ENCODE measurements around the gene LYL1.

Gene LYL1

DNA sequence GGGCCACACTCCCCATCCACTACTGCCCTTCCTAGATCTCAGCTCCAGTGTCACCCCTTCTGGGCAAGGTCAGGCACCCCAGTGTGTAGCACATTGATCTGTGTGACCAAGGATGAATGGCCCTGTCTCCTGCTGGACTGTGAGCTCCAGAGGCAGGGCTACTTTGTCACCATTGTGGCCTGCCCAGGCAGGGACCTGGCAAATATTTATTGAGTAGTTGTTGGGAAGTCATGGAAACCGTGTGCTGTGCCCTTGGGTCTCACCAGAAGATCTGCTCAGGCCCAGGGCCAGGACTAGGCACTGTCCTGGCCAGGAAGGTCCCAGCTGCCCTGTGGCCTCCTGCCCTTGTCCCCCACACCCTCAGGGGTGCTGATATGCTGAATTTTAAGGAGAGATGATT lies 25.9 kb upstream of the LYL1 start:
- FAIRE-seq, result no peak

DNA sequence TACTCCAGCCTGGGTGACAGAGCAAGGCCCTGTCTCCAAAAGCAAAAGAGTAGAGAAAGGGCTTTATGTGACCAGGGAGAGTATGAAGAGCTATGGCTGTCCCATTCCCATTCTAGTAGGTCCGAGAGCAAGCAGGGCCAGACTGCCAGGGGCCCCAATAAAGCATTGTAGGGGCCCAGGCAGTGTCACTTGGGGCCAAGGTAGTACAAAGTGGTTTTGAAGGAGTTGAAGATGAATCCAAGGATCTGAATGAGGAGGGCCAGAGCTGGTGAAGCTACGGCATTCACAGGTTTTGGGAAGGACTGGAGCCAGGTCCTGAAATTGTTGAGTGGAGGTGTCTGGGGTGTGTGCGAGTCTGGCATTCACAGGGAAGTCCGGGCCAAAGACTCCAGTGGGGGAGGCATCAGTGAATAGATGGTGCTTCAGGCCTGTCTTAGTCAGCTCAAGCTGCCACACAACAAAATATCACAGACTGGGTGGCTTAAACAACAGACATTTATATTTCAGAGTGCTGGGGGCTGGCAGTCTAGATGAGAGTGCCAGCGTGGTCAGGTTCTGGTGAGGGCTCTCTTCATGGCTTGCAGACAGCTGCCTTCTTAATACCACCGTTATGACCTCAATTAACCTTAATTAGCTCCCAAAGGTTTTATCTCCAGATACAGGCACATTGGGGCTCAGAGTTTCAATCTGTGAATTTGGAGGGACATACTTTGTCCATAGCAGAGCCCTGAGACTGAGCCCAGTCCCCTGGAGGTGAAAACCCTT lies 25.3 kb upstream of the LYL1 start:
- FAIRE-seq, result no peak

DNA sequence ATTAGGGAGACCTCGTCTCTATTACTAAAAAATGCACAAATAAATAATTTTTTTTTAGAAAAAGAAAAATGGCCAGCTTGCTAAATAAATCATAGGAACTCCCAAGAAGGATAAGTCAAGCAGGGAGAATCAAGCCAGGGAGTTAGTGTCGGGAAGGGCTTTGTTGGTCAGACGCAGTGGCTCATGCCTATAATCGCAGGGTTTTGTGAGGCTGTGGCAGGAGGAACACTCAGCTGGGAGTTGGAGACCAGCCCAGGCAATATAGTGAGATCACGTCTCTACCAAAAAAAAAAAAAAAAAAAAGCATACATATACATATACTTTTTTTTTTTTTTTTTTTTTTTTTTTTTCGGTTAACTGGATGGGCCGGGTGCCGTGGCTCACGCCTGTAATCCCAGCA lies 24.4 kb upstream of the LYL1 start:
- FAIRE-seq, result no peak

DNA sequence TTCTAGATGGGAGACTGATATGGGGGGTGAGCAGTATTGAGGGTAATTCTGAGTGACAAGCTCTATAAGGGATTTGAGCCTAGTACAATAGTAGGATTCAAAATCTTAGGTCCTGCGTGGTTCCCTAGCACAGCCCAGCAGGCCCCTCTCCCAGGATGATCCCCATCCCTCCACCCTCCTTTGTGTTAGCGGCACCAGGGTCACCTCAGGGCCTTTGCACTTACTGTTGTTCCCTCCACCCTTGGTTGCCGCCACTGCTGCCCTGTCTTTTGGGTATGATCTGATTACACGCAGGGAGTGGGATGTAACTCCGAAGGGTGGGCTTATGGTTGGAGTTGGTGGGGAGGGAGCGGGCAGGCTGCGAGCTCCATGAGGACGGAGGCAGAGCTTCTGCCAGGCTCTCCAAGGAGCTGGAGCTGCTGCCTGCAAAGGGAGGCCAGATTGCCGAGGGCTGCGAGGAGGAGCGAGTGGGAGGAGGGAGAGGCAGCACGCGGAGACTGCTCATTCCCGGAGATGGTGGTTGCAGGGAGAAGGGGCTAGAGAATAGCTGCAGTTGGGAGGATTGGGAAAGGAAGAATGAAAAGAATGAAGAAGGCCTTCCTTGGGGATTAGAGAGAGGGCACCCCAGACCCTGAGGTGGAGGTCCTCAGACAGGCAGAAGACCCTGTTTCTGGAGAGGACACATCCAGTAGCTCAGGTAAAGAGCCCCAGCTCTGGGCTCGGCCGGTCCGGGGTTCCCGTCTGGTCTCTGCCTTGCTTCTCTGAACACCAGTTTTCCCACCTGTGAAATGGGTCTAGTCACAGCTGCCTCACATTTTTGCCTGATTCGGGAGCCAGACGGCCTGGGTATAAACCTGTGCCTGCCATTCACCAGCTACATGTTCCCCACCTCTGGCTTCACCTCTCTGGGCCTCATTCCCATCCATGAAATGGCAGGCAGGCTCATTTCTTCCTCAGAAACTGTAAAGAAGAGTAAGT lies 20.6 kb upstream of the LYL1 start:
- FAIRE-seq, result no peak

DNA sequence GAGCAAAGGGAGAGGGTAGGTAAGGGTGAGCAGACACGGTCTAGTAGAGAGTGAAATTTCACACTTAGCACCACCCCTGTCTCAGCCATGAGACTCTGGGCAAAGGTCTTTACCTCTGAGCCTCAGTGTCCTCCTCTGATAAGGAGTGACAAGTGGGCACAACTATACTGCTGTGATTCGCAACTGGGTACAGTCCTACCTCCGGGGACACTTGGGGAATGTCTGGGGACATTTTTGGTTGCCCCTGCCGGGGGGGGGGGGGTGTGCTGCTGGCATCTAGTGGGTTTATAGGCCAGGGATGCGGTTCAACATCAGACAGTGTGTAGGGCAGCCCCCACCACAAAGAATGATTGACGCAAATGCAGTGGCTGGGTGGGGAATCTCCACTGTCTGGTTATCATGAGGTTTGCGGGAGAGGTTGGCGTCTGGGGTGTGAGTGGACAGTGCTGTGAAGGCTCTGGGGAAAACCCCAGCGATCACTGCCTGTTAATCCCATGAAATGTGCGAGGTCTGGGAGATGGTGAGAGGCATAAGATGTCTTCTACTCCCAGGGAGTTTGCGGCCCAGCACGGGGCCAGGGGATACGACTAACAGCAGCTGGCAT lies 19.7 kb upstream of the LYL1 start:
- FAIRE-seq, result no peak

DNA sequence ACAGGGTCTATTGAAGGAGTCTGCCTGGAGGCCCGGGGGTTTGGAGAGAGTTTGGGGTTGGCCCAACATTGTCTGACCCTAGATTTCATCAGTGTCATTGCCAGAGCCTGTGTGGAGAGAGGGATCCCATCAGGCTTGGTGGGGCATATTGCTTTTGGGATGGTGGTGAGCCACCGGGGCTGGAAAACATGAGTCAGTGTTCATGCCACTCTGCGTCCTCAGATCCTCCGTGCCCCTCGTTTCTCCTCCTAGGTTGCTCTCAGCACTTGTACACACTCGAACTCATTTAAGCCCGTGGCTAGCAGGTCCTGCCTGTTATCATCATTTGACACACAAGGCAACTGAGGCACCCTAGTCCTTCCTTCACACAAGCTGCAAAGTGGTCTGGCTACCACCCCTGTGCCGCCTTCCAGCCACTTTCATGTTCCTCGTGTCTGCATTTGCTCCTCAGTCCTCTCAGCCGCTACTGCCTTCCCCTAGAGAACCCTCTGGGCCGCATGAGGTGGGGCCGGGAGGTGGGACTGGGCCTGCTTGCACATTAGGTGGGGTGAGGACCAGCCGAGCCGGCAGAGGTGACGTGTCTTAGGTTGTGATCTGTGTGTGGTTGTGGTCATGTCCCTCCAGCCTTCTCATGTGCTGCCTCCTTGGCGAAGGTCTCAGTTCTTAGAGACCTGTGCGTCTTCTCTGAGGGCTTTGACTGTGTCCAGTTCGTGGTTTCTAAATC lies 19.1 kb upstream of the LYL1 start:
- no peak for FAIRE-seq

DNA sequence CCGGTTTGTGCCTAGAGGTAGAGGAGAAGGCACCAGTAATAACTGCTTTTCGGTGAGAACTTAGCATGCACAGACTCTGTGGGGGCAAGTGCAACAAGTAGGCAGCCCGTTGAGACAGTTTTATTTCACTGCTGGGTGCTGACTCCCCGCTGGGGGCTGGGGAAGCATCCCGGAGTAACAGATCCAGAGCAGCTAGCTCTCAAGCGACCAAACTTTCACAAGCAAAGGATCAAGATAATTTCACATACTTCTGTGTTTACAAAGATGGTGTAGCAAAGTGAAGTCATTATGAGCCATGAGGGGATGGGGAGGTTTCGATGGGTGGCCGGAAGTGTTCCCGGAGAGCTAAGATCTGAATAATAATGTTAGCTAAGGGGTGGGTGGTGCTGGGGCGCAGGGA lies 18.2 kb upstream of the LYL1 start:
- FAIRE-seq, result no peak

DNA sequence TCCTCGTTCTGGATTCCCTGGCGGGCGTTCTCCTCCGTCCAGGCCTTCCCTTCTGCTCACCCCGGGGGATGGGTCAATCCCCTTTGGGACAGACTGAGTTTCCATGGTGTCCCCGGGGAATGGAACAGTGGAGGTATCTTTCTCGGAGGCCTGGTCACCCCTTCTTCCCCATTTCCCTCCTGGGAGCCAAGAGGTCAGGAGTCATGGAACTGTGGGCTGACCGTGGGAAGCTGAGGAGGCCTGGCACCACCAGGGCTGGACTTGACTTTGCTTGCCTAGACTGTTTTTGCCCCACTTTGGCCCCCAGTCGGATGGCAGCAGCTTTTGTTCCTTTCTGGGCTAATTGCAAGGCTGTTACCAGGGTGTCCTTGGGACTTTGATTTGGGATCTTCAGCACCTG lies 17.4 kb upstream of the LYL1 start:
- no peak for FAIRE-seq

DNA sequence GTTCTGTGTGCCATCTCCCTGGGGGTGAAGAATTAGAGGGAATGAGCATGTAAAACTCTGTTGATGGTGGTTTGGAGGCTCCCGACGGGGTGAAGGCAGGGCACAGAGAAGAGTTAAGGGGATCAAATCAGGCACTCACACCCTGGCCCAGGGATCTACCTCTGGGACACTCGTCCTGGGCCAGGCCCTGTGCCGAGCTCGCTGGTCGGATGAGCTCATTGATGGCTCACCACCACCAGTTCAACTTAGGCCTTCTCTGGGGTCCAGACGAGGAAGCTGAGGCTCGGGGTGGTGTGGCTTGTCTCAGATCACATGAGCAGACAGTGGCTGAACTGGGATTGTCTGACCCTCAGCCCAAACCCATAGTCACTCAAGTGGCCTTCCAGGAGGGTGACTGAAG lies 17.0 kb upstream of the LYL1 start:
- no peak for FAIRE-seq

DNA sequence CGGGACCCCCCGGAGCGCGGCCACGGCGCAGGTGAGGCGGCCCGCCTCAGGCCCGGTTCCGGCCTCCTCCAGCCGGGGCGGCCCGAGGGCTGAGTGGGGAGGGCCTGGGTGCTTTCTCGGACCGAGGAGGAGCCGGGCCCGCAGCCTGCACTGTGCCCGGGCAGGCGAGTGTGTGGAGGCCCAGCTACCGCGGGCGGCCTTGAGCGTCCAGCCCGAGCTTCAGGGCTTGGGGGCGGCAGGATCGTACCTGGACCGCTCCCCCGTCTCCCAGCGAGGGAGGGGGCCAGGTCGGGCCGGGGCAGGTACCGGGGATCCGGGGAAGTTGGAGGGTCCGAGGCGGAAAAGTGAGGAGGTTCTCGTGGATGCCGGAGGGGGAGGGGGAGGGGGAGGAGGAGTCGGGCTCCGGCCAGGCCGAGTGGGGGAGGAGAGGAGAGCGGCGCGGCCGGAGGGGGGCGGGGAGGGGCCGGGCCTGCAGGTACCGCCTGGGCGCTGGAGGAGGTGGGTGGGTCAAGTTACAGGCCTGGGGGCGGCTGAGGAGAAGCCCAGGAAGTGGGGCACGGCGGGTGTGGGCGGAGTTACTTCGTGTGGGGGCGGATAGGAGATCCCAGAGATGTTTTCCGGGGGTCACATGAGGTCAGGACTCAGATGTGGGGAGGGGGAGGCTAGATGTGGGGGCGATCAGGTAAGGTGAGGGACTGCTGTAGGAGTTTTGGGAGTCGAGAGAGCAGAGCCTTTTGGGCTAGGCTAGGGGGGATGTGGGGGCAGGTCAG lies 16.0 kb upstream of the LYL1 start:
- no peak for FAIRE-seq

DNA sequence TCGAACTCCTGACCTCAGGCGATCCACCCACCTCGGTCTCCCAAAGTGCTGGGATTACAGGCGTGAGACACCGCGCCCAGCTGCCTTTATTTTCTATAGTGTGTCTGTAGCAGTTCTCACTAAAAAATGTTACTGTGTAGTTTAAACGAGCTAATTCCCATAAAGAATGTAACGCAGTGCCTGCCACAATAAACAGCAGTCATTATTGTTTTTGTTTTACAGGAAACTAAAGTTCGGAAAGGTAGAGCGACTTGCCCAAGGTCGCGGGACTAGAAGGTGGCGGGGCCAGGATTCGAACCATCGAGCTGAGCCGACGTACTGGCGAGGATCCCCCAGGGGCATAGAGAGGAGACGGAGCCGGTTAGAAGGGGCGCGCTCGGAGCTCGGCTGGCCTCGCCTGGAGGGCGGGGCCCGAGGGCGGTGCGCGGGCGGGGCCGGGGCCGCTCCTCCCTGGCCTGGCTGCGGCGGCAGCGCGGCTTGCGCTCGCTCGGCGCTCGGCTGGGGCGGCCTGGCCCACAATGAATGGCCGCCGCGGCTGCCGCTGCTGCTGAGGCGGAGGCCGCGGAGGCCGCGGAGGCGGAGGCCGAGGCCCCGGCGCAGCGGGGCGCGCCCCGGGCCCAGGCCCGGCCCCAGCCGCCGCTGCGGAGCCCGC lies 15.2 kb upstream of the LYL1 start, which contains the start of gene NACC1:
TSS of gene NACC1 (plus strand) at position 493 of the 652 bp plus-strand sequence. CDS start 16,944 bp downstream, outside the sequence.
- no peak for FAIRE-seq

DNA sequence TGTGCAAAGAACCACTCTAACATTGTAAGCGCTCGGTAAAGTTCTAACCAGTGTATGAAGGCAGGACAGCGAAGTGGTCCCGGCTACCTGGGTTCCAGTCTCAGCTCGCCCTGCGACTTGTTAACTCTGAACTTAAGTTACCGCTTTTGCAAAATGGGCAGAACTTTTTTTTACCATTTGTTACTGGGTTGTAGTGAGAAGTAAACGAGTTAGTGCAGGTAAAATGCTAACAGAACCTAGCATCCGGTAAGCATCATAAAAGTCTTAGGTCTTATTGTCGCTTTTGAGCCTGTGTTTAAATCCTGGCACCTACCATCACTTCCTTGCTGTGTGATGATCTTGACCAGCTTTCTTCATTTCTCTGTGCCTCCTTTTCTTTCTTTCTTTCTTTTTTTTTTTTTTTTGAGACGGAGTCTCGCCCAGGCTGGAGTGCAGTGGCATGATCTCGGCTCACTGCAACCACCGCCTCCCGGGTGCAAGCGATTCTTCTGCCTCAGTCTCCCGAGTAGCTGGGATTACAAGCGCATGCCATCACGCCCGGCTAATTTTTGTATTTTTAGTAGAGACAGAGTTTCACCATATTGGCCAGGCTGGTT lies 14.6 kb upstream of the LYL1 start:
- no peak for FAIRE-seq

DNA sequence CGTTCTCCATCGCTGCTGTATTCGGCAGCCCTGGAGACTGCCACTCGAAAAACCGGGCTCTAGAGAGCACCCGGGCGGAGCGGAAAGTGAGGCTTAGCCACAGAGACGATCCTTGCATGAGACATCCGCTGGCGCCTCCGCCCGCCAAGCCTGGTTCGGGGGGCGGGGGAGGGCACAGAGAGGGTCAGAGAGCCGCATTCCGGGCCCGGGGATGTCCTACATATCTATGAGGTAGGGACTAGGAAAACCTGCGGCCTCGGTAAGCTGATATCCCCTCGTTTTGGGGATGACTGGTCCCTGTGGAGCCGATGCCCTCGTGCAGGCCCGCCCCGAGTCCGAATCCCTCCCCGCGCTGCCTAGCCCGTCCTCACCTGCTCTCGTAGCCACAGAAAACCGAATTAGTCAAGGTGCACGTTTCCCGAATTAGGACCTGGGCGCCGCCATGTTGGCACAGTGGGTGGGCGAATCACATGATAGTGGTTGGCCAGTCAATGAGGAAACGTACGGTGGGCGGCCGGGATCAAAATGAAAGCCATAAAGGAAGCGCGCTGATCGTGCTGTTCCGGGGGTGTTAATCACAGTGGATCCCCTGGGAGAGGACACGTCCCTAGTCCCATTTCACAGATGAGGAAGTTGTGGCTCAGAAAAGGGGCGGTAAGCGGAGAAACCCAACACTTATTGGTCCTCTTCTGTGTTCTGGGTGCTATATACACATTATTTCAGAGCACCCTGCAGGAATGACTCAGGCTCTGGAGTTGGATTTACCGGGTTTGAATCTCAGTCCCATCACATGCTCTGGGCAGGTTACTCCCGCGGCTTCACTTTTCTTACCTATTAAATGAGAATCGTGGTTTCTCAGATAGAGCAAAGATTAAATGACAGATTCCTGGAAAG lies 13.9 kb upstream of the LYL1 start, which contains the start of gene TRMT1:
TSS of gene TRMT1 (minus strand) at position 459 of the 894 bp plus-strand sequence. CDS start at position 118, 341 bp downstream.
- no peak for FAIRE-seq

DNA sequence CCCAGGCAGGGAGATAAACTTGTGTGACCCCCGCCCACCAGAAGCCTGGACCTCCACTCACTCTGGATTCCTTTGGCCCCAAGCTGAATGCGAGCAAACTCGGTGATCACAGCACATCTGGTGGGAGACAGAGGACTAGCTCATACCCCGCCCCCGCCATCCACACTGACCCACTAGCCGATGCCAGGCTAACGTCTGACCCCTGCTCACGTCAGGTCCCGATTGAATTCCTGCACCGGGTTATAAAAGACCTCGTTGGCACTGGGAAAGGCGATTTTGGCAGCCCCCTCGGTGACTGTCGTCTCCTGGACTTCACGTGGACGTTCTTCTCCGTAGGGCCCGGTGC lies 13.3 kb upstream of the LYL1 start:
- no peak for FAIRE-seq

DNA sequence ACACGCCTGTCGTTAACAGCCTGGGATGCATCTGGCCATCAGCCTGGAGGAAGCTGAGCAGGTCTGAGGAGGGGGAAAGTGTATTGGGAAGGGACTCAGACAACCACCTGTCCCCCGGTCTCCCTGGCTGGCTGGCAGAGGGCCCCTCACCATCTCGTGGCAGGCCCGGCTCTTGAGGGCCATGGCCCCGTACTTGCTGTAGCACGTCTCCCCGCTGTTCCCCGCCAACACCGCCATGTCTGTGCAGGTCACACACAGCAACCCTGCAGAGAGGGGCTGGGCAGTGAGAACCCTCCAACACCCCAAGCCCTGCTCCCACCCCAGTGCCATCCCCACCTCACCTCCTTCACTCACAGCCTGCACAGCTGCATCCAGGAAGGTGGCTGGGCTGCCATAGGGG lies 9.9 kb upstream of the LYL1 start:
- FAIRE-seq, result no peak

DNA sequence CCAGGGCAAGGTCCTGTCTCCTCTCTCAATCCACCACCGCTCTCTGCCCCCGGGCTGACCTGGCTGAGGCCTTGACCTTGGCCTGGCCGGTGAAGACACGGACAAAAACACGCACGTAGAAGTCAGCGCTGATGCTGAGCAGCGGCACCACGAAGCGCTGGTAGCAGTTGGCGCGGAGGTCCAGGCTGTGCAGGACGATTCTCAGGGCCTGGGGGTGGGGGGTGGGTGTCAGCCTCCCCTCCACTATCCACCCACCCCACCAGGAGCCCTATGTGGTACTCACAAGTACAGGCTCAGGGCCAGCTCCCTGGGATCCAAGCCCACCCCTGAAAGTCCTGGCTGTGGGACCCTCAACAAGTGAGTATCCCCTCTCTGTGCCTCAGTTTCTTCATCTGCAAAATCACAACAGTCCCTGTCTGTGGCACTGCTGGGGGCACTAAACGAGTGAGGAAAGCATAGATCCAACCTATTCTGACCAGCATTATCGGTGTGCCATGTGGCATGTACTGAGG lies 7.5 kb upstream of the LYL1 start:
- no peak for FAIRE-seq

DNA sequence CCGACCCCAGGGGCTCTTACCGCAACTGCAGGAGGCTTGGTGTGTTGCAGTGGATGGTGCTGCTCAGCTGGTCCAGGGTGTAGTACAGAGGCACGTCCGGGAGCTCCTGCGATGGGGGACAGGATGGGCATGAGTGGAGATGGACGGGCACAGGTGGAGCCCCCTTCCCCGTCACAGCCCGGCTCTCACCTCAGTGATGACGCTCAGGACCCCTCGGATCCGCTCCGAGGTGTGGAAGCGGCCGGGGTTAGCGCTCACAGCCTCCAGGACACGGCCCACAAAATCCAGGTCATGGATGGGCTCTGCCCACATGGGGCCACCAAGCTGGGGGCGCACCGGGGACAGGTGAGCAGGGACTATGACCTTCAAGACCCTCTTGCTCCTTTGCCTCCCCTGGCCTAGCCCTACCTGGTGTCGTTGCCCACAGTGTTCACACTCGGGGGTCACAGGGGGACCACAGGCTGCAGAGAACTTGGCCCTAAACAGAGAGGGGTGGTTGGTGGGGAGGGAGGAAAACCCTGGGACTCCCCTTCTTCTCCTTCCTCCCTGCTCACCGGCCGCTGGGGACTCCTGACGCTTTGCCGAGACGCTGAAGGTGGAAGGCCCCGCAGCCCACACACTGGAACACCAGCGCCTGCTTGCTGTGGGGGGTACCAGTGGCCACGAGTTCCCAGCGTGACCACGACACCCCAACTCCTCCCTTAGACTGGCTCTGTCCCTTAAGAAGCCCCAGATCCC lies 6.9 kb upstream of the LYL1 start:
- FAIRE-seq, result no peak

DNA sequence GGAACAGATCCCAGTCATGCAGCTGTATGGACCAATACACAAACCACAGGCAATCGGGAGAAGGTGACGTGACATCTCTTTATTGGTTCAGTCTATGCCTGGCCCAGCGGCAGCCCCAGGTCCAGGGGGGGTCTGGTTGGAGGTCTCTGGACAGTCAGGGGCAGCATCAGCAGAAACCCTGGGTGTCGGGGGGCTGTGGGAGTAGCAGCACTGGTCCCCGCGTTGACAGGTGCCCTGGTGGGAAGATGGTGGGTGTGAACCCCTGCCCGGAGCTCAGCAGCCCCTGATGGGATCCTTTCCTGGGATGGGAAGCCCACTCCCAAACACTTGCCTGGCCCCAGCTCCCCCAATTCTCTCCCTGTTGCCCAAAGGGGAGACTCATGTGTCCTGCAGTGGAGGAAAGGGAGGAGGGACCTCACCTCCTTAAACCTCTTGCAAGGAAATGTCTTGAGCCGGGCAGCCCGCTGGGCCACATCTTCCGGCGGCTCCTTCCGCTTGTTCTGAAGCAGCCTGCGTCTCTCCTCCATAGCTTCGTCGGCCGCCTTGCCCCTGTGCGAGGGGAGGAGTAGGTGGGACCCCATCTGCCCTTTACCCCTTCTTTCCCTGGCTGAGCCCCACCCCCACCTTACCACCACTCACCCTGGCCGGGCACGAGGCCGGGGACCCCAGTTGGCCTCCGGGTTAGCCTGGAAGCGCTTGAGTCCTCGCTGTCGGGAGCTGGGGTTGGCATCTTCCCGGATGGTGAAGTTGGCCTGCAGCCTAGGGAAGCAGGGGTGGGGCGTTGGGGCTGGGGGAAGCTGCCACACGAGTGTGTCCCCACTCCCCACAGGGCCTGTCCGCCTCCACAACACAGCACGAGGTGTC lies 2.4 kb upstream of the LYL1 start:
- FAIRE-seq, result no peak
